HG03520 (cell line): ENCODE data around the gene FBF1.
"Not testable (repeated sequence)": the region's sequence is repeated elsewhere in the genome, so short reads cannot be mapped to it uniquely, and the experiment has no call there.

ENCODE experiments used
- ATAC-seq: cut with Tn5 transposase; IDR thresholded peaks from one replicate; pipeline ENCODE4 v1.9.1; 2021; ENCODE audit warnings: mild to moderate bottlenecking, moderate library complexity; ENCODE audit not compliant: unreplicated experiment

Gene FBF1

GRCh38 chr17:75876938-75877751 is 63.7 kb downstream of the FBF1 start:
- no peak for ATAC-seq

GRCh38 chr17:75876190-75876937 is 64.5 kb downstream of the FBF1 start:
- ATAC-seq, result no peak

- no peak for ATAC-seq
Observed at GRCh38 chr17:75875940-75876189, 65.0 kb downstream of the FBF1 start.

- no peak for ATAC-seq
Observed at GRCh38 chr17:75875182-75875939, 65.5 kb downstream of the FBF1 start.

GRCh38 chr17:75874323-75875181 is 66.3 kb downstream of the FBF1 start:
- ATAC-seq, result no peak

GRCh38 chr17:75873587-75874322 is 67.1 kb downstream of the FBF1 start:
- ATAC-seq, result no peak

GRCh38 chr17:75872434-75873351 is 68.1 kb downstream of the FBF1 start:
- ATAC-seq, result no peak

- not testable (repeated sequence) for ATAC-seq
Observed at GRCh38 chr17:75870228-75870627, 70.6 kb downstream of the FBF1 start.

GRCh38 chr17:75869282-75870141 is 71.3 kb downstream of the FBF1 start:
- ATAC-seq, result no peak

- ATAC-seq, result not testable (repeated sequence)
Observed at GRCh38 chr17:75868730-75869281, 72.0 kb downstream of the FBF1 start.

GRCh38 chr17:75865404-75866188 is 75.2 kb downstream of the FBF1 start:
- ATAC-seq, result not testable (repeated sequence)

GRCh38 chr17:75864887-75865286 is 76.0 kb downstream of the FBF1 start:
- not testable (repeated sequence) for ATAC-seq

- peak; percentile 82 for ATAC-seq
Observed at GRCh38 chr17:75864448-75864871, 76.4 kb downstream of the FBF1 start.

- no peak for ATAC-seq
Observed at GRCh38 chr17:75861927-75862317, 78.9 kb downstream of the FBF1 start.
